ENCODE data around the gene DEK.
"Not testable (repeated sequence)": the region's sequence is repeated elsewhere in the genome, so short reads cannot be mapped to it uniquely, and the experiment has no call there.

The DEK gene

DNA sequence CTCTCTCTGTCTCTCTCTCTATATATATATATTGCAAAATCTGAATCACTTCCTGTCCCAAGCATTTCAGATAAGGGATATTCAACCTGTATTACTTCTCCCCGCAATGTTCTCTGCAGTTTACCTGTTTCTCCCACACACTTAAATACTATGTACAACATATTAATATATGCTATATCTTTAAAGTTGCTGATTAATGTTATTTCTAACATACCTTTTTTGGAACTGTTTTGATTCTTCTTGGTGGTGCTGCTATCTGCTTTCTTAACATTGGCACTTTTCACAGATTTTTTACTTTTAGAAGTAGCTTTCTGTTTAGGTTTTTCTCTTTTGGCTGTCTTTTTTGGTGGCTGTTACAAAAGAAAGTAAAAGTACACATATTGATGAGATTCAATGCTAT lies 27.2 kb downstream of the DEK start:
- no peak for DNase-seq

DNA sequence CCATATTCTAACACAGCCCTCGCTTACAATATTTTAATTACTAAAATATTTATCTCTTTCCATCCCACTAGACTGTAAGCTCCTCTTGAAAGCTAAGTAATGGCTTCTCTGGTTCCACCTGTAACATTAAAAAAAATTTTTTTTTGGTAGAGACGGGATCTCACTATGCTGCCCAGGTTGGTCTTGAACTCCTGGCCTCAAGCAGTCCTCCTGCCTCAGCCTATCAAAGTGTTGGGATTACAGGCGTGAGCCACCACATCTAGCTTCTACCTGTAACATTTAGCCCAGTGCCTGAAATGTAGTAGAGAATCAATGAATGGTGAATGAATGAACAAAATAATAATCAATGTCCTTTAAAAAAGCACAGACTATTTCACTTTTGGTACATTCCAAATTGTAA lies 28.8 kb downstream of the DEK start:
- DNase-seq, result no peak

DNA sequence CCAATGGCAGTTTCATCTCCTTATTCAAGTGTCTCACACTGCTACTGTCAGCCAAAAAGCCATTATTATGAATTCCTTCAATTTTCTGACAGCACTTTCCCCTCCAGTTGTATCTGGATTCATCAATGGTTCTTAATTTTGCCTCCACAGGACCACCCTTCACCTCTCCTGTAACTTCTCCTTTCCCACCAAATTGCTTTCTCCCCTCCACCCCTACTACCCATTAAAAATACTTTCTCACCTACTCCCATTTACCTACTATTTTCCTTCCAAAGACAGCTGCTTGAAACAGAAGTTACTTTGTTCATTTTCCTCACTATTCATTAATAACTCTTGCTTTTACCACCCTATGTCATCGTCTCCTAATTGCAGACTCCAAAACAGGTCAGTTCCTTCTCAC lies 29.8 kb downstream of the DEK start:
- no peak for DNase-seq

GRCh38 chr6:18233770-18234169 lies 30.6 kb downstream of the DEK start:
- not testable (repeated sequence) for DNase-seq

GRCh38 chr6:18231856-18232255 lies 32.5 kb downstream of the DEK start:
- DNase-seq, result not testable (repeated sequence)

DNA sequence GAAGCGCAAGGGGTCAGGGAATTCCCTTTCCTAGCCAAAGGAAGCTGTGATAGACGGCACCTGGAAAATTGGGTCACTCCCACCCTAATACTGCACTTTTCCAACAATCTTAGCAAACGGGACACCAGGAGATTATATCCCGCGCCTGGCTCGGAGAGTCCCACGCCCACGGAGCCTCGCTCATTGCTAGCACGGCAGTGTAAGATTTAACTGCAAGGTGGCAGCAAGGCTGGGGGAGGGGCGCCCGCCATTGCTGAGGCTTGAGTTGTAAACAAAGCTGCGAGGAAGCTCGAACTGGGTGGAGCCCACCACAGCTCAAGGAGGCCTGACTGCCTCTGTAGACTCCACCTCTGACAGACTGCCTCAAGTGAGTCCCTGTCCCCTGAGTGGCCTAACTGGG lies 35.7 kb downstream of the DEK start:
- not testable (repeated sequence) for DNase-seq

- DNase-seq, result not testable (repeated sequence)
These were observed 37.2 kb downstream of the DEK start for GRCh38 chr6:18227166-18227565.

GRCh38 chr6:18226451-18227105 lies 37.8 kb downstream of the DEK start:
- not testable (repeated sequence) for DNase-seq

- DNase-seq, result no peak
These were observed 43.1 kb downstream of the DEK start for GRCh38 chr6:18221288-18221615.

GRCh38 chr6:18219591-18219990 lies 44.7 kb downstream of the DEK start:
- DNase-seq, result no peak

GRCh38 chr6:18218233-18218632 lies 46.1 kb downstream of the DEK start:
- no peak for DNase-seq

DNA sequence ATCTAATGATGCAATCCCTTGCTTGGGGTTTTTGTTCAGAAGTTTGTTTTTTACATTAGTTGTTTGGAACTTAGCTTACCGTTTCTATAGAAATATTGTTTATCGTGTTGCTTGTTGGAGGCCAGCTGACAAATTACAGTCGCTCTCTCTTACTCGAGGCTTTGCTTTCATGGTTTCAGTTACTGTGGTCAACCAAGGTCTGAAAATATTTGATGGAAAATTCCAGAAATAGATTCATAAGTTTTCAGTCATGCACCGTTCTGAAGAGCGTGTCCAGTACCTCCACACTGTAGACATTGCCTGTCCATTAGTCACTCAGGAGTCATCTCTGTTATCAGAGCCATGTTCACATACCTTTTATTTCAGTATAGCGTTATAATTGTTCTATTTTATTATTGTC lies 47.9 kb downstream of the DEK start:
- DNase-seq, result no peak

GRCh38 chr6:18215436-18215835 lies 48.9 kb downstream of the DEK start:
- no peak for DNase-seq

DNA sequence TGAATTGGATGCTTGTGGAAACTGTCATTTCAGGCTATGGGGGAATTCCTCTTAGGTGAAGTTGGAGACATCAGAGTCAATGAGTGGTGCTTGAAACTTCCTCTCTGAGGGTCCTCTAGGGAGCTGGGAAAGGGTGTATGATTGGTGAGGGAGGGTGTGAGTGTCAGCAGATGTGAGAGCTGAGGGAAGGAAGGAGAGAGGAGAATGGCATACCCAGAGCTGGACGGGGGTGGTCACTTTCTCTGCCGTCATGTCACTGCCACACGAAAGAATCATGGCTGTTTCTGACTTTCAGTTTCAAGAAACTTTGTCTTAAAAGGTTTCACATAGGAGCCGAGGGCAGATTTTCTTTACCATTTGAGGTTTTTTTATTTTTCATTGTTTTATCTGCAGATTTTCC lies 50.3 kb downstream of the DEK start:
- DNase-seq, result no peak

DNA sequence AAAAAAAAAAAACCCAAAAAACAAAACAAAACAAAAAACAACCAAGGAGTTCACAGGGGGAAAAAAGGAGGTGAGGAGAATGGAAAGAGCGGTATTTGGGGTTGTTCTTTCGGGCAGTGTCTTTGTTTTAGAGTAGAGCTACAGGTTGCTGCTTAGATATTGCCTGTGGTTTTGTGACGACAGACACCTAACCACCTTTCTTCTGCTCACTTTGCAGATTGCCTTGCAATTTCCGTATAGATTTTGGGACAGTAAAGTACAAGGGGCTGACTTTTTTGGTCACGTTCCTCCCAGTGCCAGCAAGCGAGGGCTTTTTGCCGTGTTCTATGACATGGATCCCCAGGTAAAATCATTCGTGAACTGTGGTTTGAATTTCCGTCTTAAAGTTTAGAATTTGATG lies 50.9 kb downstream of the DEK start:
- peak; percentile 26 for DNase-seq

- DNase-seq, result no peak
These were observed 52.1 kb downstream of the DEK start for GRCh38 chr6:18212231-18212630.

DNA sequence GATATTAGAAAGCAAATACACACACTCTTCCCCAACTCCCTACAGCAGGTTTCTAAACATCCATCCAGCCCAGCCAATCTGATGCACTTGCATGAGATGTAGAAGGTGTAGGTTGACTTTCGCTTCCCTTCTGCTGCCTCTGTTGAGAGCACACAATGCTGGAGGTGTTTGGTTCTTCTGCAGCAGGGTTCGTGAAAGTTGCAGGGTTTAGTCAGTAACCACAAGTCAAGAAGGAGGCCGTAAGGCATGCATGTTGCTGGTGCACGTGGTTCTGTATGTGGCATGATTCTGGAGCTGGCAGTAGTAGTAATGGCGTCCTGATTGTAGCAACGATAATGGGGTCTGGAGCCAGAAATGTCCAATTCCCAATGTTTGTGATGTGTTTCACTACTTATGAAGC lies 53.0 kb downstream of the DEK start:
- no peak for DNase-seq

GRCh38 chr6:18210707-18211106 lies 53.6 kb downstream of the DEK start:
- no peak for DNase-seq

- DNase-seq, result no peak
These were observed 54.7 kb downstream of the DEK start for GRCh38 chr6:18209539-18210197.

DNA sequence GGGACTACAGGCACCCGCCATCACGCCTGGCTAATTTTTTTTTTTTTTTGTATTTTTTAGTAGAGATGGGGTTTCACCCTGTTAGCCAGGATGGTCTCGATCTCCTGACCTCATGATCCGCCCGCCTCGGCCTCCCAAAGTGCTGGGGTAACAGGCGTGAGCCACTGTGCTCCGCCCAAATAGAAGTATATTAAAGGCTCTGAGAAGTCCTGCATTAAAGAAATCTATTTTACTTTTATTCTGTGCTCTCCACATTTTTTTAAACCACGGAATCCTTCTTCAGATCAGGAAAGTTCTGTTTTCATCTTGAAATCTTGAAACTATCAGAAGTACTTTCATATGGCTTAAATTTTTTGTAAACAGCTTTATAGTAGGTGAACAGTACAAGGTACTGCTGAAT lies 55.6 kb downstream of the DEK start:
- not testable (repeated sequence) for DNase-seq

DNA sequence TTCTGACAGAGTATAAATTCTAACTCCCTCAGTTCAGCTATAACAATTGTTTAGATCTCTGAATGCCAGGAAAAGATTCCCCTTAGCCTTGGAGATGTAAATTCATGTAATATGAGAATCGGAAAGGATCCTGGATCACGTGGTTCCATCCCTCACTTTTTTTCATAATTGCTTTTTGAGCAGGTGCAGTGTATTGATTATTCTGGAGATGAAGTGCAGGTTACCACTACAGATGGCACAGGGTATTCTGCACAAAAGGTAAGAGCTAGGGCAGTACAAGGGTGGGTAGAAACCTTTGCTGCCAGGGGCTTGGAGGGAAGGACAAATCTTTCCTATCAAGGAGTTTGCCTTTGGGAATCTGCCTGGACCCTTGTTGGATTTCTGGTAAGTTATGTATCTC lies 56.4 kb downstream of the DEK start:
- DNase-seq, result no peak

GRCh38 chr6:18207438-18207837 lies 56.9 kb downstream of the DEK start:
- DNase-seq, result no peak

DNA sequence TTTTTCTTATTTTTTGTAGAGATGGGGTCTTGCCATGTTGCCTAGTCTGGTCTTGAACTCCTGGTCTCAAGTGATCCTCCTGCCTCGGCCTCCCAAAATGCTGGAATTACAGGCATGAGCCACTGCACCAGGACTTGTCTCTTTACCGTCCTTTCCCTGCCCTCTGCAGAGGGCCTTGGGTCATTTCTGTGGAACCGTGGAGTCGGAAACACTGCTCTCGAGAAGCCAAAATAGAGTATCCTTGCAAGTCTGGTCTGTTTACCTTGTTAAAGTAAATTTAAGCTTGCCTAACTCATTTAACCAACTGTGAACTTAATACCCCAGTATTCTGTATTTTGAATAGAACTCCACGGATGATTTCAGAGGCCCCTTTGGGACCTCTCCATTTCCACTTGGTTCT lies 57.7 kb downstream of the DEK start:
- no peak for DNase-seq

- no peak for DNase-seq
These were observed 59.6 kb downstream of the DEK start for GRCh38 chr6:18204691-18205090.

DNA sequence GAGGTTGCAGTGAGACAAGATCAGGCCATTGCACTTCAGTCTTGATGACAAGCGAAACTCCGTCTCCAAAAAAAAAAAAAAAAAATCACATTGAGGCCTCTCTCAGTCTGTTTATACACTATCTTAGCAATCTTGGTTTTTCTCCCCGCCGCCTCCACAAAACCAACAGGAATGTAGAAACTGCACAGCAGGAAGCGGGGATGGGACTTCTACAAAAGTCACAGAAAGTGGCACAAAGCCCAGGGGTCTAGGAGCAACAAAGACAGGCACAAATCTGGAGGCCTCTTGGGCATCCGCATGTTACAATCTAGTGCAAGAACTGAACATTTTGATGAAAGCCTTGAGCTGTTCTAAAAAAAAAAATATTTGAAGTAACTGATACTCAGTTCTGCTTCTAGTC lies 60.5 kb downstream of the DEK start:
- no peak for DNase-seq
